ENCODE results near the gene RPL22.

The RPL22 gene

DNA sequence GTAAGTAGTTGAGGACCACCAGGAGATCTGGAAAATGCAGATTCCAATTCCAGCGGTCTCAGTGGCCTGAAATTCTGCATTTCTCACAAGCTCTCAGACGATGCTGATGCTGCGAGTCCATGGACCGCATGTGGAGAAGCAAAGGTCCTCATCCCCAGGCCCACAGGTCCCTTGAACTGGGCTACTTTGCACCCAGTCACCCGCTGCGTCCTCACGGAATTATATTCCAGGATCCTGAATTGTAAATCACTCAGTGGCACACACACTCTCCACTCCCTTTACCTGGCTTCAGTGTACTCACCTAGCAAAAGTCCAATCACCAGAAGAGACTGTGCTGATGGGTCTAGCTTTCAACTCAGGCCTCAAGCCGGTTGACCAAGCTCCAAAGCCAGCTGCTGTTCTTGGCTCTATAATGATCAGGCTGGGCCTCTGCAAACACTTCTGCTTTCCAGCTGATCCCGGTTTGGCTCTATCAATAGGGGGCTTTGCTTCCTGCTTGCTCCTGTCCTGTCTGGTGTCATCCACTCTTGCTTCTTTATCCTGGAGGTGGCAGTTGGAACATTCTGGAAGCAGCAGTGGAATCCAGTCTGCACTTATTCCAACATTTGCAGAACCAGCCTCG, 904 bp upstream of the RPL22 start:
- no peak for DNase-seq

DNA sequence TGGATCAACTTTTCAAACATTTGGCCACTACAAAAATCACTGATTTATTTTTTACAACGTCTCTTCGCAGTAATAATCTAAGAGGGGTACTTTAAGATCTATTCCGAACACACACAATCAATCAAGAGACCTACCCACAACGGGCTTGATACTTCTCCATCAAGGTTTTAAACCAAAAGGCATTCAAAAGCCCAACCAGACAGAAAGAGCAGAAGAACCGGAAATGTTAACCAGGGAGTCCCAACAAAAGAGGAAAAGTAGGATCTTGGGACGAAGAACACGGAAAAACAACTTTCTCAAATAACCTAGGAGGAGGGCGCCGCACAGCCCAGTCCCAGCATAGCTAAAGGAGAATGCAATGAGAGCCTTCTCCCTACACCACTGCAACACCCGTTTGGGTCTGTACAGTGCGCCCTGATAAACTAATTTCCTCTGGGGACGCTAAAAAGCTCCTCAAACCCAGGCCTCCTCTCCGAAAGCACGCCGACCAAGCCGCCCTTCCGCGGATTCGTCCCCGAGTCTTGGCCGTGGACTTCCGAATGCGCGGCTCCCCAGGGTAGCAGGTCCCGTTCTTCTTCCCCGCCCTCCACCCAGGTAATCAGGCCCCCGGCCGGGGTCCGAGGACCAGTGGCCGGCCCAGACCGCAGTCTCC, 623 bp downstream of the RPL22 start:
- no peak for DNase-seq

DNA sequence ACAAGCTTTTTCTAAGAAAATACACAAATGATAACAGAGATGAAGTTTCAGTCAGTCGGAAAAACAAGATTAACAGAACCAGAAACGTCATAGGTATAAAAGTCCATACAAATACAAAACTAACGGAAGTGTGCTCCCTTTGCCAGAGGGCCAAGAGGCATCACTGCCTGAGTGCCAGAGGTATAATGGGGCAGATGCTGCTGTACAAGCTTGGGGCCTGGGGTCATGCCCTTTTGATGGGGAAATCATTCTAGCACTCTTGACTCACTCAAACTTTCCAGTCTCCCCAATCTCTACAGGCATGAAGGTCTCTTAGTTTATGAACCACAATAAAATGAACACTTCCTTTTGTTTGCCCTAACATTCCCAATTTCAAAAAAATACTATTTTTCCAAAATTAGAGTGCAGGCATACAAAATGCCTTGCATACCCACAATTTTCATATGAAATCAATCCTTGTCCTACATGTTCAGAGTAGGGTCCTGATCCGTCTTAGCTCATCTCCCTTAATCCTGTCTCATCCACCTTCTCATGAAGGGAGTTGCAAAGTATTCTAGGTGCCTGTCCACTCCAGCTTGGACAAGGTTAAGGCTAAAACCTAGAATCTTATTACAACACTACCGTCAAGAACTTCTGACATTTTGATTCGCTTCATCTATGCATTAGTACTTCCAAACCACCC, 1.5 kb downstream of the RPL22 start:
- no peak for DNase-seq

- no peak for DNase-seq
Observed at GRCh38 chr1:6191968-6192367, 7.4 kb downstream of the RPL22 start.

GRCh38 chr1:6188466-6188865, 10.9 kb downstream of the RPL22 start:
- no peak for DNase-seq

DNA sequence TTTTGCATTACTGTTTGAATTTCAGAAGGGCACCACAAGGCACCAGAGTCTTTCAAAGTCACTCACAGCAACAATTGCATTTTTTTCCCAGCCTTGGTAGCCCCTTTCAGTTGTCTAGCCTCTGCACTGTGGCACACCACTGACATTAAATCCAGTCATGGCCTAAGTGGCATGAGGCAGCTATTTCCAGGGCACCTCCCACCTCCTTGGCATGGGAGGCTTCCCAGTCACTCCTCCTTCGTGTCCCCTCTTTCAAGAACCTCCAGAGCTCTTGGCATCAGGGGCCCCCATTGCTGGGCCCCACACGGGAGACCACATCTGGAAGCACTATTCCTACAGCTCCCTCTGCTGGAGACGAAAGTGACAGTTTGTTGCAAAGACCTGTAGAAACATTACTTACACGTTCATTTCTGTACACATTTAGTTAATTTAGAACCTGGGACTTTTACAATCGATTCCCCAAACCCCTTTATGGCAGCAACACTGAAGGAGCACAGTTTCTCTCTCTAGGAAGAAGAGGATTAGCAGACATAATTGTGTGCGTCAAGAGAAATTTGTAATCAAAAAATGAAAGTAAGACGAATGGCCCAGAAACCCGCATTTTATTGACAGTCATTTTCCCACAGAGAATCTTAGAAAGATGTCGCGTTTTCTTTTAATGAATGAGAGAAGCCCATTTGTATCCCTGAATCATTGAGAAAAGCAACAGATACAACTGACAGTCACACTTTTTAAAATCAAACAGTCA, 13.6 kb downstream of the RPL22 start:
- peak; percentile 13 for DNase-seq

DNA sequence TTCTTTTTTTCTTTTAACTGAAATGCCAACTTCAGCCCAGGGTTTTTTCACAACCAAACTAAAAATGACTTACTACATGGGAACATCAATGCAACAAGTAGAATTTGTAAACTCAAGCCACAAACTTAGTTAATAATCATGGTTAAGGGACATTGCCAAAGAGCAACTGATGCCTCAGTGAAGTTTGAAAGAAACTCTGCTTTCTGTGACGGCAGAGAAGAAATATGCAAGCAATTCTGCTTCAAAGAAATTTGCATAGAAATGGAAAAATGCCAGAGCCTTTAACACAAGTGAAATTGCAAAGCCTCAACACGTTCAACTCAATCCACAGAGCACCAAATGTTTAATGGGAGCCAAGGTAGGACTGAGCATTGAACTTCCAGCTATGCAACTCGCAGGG, 14.2 kb downstream of the RPL22 start:
- no peak for DNase-seq

DNA sequence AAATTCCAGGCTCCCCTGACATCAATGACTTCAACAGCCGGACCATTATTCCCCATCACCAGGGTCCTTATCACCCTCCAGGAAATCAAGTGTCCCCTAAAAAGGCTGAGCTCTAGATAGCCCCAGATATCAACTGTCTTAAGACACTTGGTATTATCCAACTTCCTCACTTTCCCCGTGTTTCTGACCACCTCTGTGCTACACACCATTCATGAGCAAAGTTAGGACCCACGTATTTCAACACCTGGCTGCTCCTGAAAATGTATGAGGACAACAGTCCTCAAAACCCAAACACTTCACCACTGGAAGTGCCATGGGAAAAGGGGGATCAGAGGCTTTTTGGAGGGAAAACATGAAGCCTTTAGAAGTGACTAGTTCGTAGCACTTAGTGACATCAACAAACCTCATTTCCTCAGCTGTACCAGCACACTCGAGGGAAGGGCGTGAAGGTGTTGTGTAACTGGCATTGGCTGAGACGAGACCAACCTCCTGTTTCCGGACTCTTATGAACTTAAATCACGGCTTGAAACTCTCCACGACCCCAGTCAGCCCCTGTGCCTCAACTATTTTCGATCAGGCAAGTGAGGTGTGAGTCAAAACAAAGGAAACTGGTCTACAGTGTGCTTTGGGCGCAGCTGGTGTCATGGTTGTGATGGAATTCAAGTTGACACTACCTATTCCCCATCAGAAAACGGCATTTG, 15.2 kb downstream of the RPL22 start:
- DNase-seq = no peak

- no peak for DNase-seq
Observed at GRCh38 chr1:6183520-6183989, 15.8 kb downstream of the RPL22 start.

DNA sequence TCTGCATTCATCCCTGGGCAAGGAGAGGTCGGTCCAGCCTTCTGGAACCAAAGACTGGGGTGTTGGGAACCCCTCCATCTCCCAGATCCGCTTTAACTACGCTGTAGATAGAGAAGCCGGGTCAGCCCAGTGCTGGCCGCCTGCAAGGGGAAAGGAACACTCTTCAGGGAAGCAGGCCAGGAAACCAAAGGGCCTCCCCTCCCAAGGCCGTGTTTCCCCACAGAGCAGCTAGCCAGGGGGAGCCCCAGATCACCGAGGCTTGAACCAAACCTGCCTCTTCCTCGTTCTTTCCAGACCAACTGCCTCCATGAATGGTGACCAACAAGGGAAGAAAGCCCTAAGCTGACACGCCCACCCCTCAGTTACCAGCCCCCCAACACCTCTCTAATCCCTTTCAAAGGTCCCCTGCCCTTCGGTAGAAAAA, 18.0 kb downstream of the RPL22 start:
- no peak for DNase-seq

GRCh38 chr1:6180707-6181311, 18.6 kb downstream of the RPL22 start:
- peak; percentile 39 for DNase-seq

DNA sequence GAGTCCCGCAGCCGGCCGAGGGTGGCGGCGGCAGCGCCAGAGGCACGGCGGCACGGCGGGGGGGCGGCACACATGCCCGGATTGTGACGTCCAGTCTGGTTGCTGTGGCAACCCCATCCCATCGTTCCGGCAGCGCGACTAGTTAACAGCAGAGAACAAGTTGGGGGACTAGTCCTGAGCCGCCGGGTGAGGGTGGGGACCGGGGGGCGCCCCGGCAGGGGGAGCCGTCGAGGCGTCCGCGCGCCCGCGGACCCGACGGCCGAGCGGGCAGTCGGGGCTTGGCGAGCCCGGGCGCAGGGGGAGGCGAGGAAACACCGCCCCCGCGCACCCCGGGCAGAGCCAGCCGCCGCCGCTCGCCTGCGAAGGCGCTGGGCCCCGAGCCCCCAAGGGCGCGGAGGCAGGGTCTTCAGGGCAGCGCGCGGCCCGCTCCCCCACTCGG, 19.1 kb downstream of the RPL22 start, which contains the start of gene CHD5:
Gene CHD5, minus strand, starts transcription at position 54 of the 439 bp plus-strand sequence. CDS start 298 bp downstream, outside the sequence.
- peak; percentile 35 for DNase-seq

DNA sequence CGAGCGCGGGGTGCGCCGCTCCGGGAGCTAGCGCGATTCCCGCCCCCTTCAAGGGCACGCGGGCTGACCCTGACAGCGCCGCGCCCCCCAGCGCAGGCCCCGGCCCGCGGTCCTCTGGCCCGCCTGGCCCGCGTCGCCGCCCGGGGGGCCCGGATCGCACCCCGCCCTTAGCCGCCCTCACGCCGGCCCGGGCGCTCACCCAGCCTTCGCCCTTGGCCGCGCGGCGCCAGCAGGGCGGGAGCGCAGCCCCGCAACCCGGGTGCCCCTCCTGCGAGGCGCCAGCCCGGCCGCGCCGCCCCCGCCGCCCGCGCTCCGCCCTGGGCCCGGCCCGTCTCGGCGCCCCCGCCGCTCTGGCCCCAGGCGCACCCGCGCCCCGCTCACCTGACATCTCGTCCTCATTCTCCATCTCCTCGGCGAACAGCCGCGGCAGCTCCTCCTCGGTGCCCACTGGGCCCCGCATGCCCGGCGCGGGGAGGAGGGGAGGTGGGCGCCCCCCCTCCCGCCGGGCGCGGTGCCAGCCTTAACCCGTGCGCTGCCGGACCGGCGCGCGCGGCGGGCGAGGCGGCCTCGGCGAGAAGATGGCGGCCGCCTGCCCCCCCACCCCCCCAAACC, 19.7 kb downstream of the RPL22 start:
- DNase-seq = peak; percentile 19

GRCh38 chr1:6178751-6179563, 20.4 kb downstream of the RPL22 start:
- no peak for DNase-seq

DNA sequence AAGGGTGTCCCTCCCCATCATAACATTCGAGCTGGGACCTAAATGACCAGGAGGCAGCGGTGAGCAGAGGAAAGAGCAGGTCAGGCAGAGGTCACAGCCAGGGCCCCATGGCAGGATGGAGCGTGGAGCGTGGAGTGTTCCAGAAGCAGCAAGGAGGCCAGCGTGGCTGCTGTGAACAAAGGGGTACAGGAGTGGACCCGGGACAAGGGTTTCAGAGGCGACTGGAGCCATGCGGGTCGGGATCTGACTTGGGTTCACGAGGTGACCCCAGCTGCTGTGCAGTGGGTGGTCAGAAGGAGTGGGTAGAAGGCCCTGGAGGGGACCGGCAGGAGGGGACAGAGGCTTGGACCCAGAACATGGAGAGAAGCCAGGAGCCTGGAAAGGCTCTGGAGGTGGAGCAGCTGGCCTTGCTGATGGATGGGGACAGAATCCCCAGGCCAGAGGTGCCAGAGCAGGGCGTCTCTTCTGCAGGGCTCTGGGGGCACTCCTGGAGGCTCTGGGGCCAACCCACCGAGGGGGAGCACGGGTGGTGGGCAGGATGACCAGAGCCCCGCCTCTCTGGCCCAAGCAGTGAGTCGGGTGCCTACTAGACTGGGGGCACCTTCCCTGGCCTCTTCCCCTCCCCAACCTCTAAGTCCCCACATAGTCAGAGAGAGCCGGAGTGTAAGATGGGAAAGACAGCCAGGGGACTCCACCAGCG, 21.6 kb downstream of the RPL22 start:
- DNase-seq = no peak

GRCh38 chr1:6176779-6177178, 22.6 kb downstream of the RPL22 start:
- no peak for DNase-seq

DNA sequence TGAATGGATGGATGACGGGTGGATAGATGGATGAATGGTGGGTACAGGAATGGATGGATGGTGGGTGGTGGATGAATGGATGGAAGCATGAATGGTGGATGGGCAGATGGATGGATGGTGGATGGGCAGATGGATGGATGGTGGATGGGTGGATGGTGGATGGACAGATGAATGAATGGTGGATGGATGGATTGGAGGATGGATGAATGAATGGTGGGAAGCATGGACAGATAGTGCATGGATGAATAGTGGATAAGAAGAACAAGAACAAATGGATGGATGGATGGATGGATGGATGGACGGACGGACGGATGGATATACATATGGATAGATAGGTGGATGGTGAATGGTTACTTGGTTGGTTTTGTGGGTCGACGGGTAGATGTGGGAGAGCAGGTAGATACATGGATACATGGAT, 24.0 kb downstream of the RPL22 start:
- no peak for DNase-seq

DNA sequence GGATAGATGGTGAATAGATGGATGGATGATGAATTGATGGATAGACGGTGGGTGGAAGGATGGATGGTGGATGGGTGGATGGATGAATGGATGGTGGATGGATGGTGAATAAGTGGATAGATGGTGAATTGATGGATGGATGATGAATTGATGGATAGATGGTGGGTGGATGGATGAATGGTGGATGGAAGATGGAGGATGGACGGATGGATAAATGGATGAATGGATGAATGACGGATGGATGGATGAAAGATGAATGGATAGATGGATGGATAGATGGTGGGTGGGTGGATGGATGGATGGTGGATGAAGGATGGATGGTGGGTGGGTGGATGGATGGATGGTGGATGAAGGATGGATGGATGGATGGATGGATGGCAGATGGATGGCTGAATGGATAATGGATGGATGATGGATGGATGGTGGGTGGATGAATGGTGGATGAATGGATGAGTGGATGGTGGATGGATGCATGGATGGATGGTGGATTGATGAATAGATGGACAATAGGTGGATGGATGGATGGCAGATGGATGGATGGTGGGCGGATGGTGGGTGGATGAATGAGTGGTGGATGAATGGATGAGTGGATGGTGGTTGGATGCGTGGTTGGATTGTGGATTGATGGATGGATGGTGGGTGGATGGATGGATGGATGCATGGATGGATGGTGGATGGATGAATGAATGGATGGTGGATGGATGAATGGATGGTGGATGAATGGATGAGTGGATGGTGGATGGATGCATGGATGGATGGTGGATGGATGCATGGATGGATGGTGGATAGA, 24.6 kb downstream of the RPL22 start:
- no peak for DNase-seq

GRCh38 chr1:6172549-6172948, 26.8 kb downstream of the RPL22 start:
- DNase-seq = no peak
